Activated naive CD4-positive, alpha-beta T cell treated with anti-CD3 and anti-CD28 coated beads, Interleukin-2, amount 50 U/mL, for 24 hours (primary cell): ENCODE data around the gene ANKZF1.

ENCODE experiments used
- H3K27ac Mint-ChIP-seq: one replicate; pipeline ENCODE4 v1.8.0; 2021; ENCODE audit warnings: mild to moderate bottlenecking, mixed read lengths
- H3K27me3 Mint-ChIP-seq: one replicate; pipeline ENCODE4 v1.8.0; 2021; ENCODE audit warnings: mixed read lengths
- H3K36me3 Mint-ChIP-seq: one replicate; pipeline ENCODE4 v1.8.0; 2021; ENCODE audit warnings: mixed read lengths
- H3K4me1 Mint-ChIP-seq: one replicate; pipeline ENCODE4 v1.8.0; 2021; ENCODE audit warnings: mixed read lengths
- H3K4me3 Mint-ChIP-seq: one replicate; pipeline ENCODE4 v1.8.0; 2021; ENCODE audit warnings: mild to moderate bottlenecking, mixed read lengths
- H3K9me3 Mint-ChIP-seq: one replicate; pipeline ENCODE4 v1.8.0; 2021; ENCODE audit warnings: mixed read lengths

The ANKZF1 gene

GRCh38 chr2:219205165-219205538, 24.5 kb upstream of the ANKZF1 start:
- Mint-ChIP-seq H3K9me3 (no peaks in the 10 kb centered on the region), H3K27ac (peak overlapping the region; percentile 35), H3K36me3 (peaks cover 3% of the 10 kb centered on the region), H3K27me3 (no peaks in the 10 kb centered on the region), H3K4me1 (peaks cover 37% of the 10 kb centered on the region), H3K4me3 (no peak overlapping the region)

GRCh38 chr2:219205981-219206327, 23.7 kb upstream of the ANKZF1 start:
- Mint-ChIP-seq H3K4me1 (peaks cover 36% of the 10 kb centered on the region), H3K27ac (peak overlapping the region; percentile 96), H3K4me3 (peak overlapping the region; percentile 90), H3K9me3 (no peaks in the 10 kb centered on the region), H3K27me3 (no peaks in the 10 kb centered on the region), H3K36me3 (peaks cover 3% of the 10 kb centered on the region)

- no peaks in the 10 kb centered on the region for H3K27me3 Mint-ChIP-seq
- peak within 1 kb of the TSS; percentile 96 for H3K27ac Mint-ChIP-seq
- peaks cover 3% of the 10 kb centered on the region for H3K36me3 Mint-ChIP-seq
- H3K4me3 Mint-ChIP-seq = peak within 1 kb of the TSS; percentile 90
- H3K9me3 Mint-ChIP-seq = no peaks in the 10 kb centered on the region
- H3K4me1 Mint-ChIP-seq = peaks cover 42% of the 10 kb centered on the region
Measured at GRCh38 chr2:219206328-219207133, 23.1 kb upstream of the ANKZF1 start, which contains the start of gene ZFAND2B. ZFAND2B (plus strand) TSS chr2:219206782; CDS start chr2:219206988, 206 bp downstream.

- Mint-ChIP-seq H3K36me3 (peaks cover 5% of the 10 kb centered on the region), H3K9me3 (no peaks in the 10 kb centered on the region), H3K27me3 (no peaks in the 10 kb centered on the region), H3K4me3 (peak overlapping the region; percentile 77), H3K27ac (peak overlapping the region; percentile 51), H3K4me1 (peaks cover 42% of the 10 kb centered on the region)
Measured at GRCh38 chr2:219207134-219207883, 22.3 kb upstream of the ANKZF1 start.

GRCh38 chr2:219207884-219208740, 21.5 kb upstream of the ANKZF1 start:
- Mint-ChIP-seq H3K27ac (peak overlapping the region; percentile 41), H3K36me3 (peaks cover 5% of the 10 kb centered on the region), H3K9me3 (no peaks in the 10 kb centered on the region), H3K4me1 (peaks cover 42% of the 10 kb centered on the region), H3K4me3 (peak overlapping the region; percentile 68), H3K27me3 (no peaks in the 10 kb centered on the region)

GRCh38 chr2:219209236-219210195, 20.1 kb upstream of the ANKZF1 start:
- no peaks in the 10 kb centered on the region for H3K9me3 Mint-ChIP-seq
- H3K4me1 Mint-ChIP-seq = peaks cover 42% of the 10 kb centered on the region
- H3K27ac Mint-ChIP-seq = peak overlapping the region; percentile 59
- H3K4me3 Mint-ChIP-seq = no peak overlapping the region
- H3K36me3 Mint-ChIP-seq = peaks cover 5% of the 10 kb centered on the region
- H3K27me3 Mint-ChIP-seq = no peaks in the 10 kb centered on the region

GRCh38 chr2:219210196-219210885, 19.3 kb upstream of the ANKZF1 start:
- peaks cover 5% of the 10 kb centered on the region for H3K36me3 Mint-ChIP-seq
- H3K4me1 Mint-ChIP-seq = peaks cover 42% of the 10 kb centered on the region
- H3K4me3 Mint-ChIP-seq = no peak overlapping the region

GRCh38 chr2:219210886-219211362, 18.7 kb upstream of the ANKZF1 start:
- H3K36me3 Mint-ChIP-seq = peaks cover 5% of the 10 kb centered on the region
- H3K4me1 Mint-ChIP-seq = peaks cover 42% of the 10 kb centered on the region
- H3K4me3 Mint-ChIP-seq = no peak overlapping the region
- no peaks in the 10 kb centered on the region for H3K27me3 Mint-ChIP-seq
- H3K27ac Mint-ChIP-seq = no peak overlapping the region
- no peaks in the 10 kb centered on the region for H3K9me3 Mint-ChIP-seq

More at GRCh38 chr2:219210196-219210885, 19.3 kb upstream of the ANKZF1 start:
- no peaks in the 10 kb centered on the region for H3K27me3 Mint-ChIP-seq
- no peaks in the 10 kb centered on the region for H3K9me3 Mint-ChIP-seq
- no peak overlapping the region for H3K27ac Mint-ChIP-seq

- no peak overlapping the region for H3K27ac Mint-ChIP-seq
- peaks cover 38% of the 10 kb centered on the region for H3K4me1 Mint-ChIP-seq
- H3K27me3 Mint-ChIP-seq = no peaks in the 10 kb centered on the region
- H3K36me3 Mint-ChIP-seq = peaks cover 5% of the 10 kb centered on the region
- H3K9me3 Mint-ChIP-seq = no peaks in the 10 kb centered on the region
- H3K4me3 Mint-ChIP-seq = no peak overlapping the region
Measured at GRCh38 chr2:219213026-219213415, 16.6 kb upstream of the ANKZF1 start.

- peaks cover 34% of the 10 kb centered on the region for H3K4me1 Mint-ChIP-seq
- H3K4me3 Mint-ChIP-seq = no peak overlapping the region
- peaks cover 2% of the 10 kb centered on the region for H3K36me3 Mint-ChIP-seq
- H3K27ac Mint-ChIP-seq = no peak overlapping the region
- no peaks in the 10 kb centered on the region for H3K27me3 Mint-ChIP-seq
- no peaks in the 10 kb centered on the region for H3K9me3 Mint-ChIP-seq
Measured at GRCh38 chr2:219213486-219214071, 16.0 kb upstream of the ANKZF1 start.

GRCh38 chr2:219214141-219214540, 15.5 kb upstream of the ANKZF1 start:
- peaks cover 33% of the 10 kb centered on the region for H3K4me1 Mint-ChIP-seq
- no peaks in the 10 kb centered on the region for H3K9me3 Mint-ChIP-seq
- H3K36me3 Mint-ChIP-seq = peaks cover 2% of the 10 kb centered on the region
- peak overlapping the region; percentile 2 for H3K4me3 Mint-ChIP-seq
- H3K27me3 Mint-ChIP-seq = no peaks in the 10 kb centered on the region
- no peak overlapping the region for H3K27ac Mint-ChIP-seq

GRCh38 chr2:219214786-219215185, 14.8 kb upstream of the ANKZF1 start:
- no peak overlapping the region for H3K27ac Mint-ChIP-seq
- no peaks in the 10 kb centered on the region for H3K27me3 Mint-ChIP-seq
- no peak overlapping the region for H3K4me3 Mint-ChIP-seq
- H3K36me3 Mint-ChIP-seq = peaks cover 3% of the 10 kb centered on the region
- H3K9me3 Mint-ChIP-seq = no peaks in the 10 kb centered on the region
- H3K4me1 Mint-ChIP-seq = peaks cover 29% of the 10 kb centered on the region

- Mint-ChIP-seq H3K4me3 (no peak overlapping the region), H3K4me1 (peaks cover 23% of the 10 kb centered on the region), H3K9me3 (no peaks in the 10 kb centered on the region), H3K36me3 (peaks cover 3% of the 10 kb centered on the region), H3K27me3 (no peaks in the 10 kb centered on the region), H3K27ac (no peak overlapping the region)
Measured at GRCh38 chr2:219215871-219216534, 13.6 kb upstream of the ANKZF1 start.
